Pancreas (tissue), 10 donors: ENCODE measurements around the gene MED13. TPM values are rescaled to one million over a fixed set of nuclear protein-coding genes. Genes with fewer than 3 reads are reported as not detected.
A peak's percentile ranks its signal among the peaks of the same experiment; 100 is the strongest.

Experiments used
- ATAC-seq, 4 donors: fragments of 200-7000 bp; cut with Tn5 transposase; one replicate each; pipeline versions ENCODE4 v1.8.0 to v1.9.1; 2020; ENCODE audit warnings: mild to moderate bottlenecking in 4 of 4, moderate library complexity in 4 of 4
- DNase-seq, 6 donors: peaks; one replicate each; pipeline ENCODE4 v3.0.0-alpha.2; 2020
- FAIRE-seq: peaks from 2 replicates; lab custom pipeline; 2012; peaks lifted over from hg19 to GRCh38; lab: Jason Lieb, UNC
- H3K27ac ChIP-seq, 4 donors: fragments of 200-600 bp; sonication (generic); 1 replicate in 3 of 4; 2 replicates in 1 of 4; pipeline versions ENCODE4 v1.5.0 to v1.8.0; 2020
- H3K27me3 ChIP-seq, 4 donors: fragments of 200-600 bp; one replicate each; pipeline ENCODE4 v1.8.0; 2021
- H3K36me3 ChIP-seq, 3 donors: fragments of 200-600 bp; sonication (generic) in 1 of 3; one replicate each; pipeline versions ENCODE4 v1.5.0 to v1.8.0; 2020 to 2021
- H3K4me1 ChIP-seq, 3 donors: fragments of 200-600 bp; one replicate each; pipeline ENCODE4 v1.8.0; 2021
- H3K4me3 ChIP-seq, 4 donors: fragments of 200-600 bp; sonication (generic) in 2 of 4; one replicate each; pipeline versions ENCODE4 v1.5.0 to v1.8.0; 2020 to 2021
- H3K9me3 ChIP-seq, 4 donors: fragments of 200-600 bp; one replicate each; pipeline ENCODE4 v1.8.0; 2021
- WGBS, 2 donors: extraction: QIAGEN DNeasy Blood & Tissue Kit; methylation state at CpG; one replicate each; pipeline ENCODE4 v1.1.7; 2013; 5-methylcytosine and 5-hydroxymethylcytosine counted together
- intact Hi-C, 3 donors: fragments of 100-400 bp; cut with DNase I; formaldehyde crosslinking; loops; one replicate each; pipeline versions ENCODE4 v1.11.1 to v1.14.2; 2022
- polyA plus RNA-seq, 2 donors: library from polyadenylated mRNA; stranded (reverse); fragments of 200-250 nt; gene quantifications; one replicate each; pipeline ENCODE4 v1.2.3, GENCODE V29; 2013
- total RNA-seq, 6 donors: library from RNA; stranded (reverse); fragmentation: NEBNext Ultra II Directional in 4 of 6; extraction: Animal tissue kit (Norgen Biotek cat#: 25700) in 4 of 6; gene quantifications; one replicate each; pipeline versions ENCODE4 v1.2.1 to v1.2.4, GENCODE V29; 2021 to 2023
- TF ChIP-seq, protein P1 (sequence below), 4 donors: fragments of 200-600 bp; sonication (generic) in 3 of 4; IDR thresholded peaks; one replicate each; pipeline versions ENCODE4 v1.5.0 to v1.8.0; 2021; ENCODE audit warnings: antibody characterized with exemption in 4 of 4
- donor health status: healthy with polysubstance abuse.
- donor health status: DM: no; HTN: no; CAD: no; lungs with moderate emphysema.
- donor health status: DM: no; HTN: no; CAD: no.
- donor health status: control.
- donor health status: control.
- donor health status: Bipolar disorder and iron deficiency.
- donor health status: DM: yes; HTN: yes; CAD: no.
- donor health status: DM: no; HTN: no; CAD: no.
- donor health status: DM: no; HTN: no; CAD: no.
- donor health status: DM: yes; HTN: yes; CAD: no.

MED13 gene
- total and polyA plus RNA-seq, 8 donors = 5.0 to 39.8 (median 27.6) TPM

DNA sequence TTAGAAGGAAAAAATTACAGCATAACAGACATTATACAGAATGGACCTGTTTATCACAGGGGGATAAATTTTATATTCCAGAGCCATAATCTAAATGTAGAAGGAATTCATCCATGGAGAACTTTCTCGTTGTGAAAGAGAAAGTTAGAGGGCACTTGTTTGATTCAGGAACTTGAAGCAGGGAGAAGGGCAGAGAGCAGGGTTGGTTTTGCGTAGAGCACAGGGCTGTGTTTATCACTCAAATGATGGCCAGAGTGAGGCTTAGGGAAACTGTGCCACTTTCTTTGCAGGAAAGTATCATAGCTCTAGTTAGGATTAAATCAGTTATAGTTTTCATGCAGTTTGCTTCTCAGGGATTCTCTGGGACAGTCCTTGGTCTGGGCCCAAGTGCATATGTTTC, 29.1 kb upstream of the MED13 start:
- TF ChIP-seq, protein P1, sequence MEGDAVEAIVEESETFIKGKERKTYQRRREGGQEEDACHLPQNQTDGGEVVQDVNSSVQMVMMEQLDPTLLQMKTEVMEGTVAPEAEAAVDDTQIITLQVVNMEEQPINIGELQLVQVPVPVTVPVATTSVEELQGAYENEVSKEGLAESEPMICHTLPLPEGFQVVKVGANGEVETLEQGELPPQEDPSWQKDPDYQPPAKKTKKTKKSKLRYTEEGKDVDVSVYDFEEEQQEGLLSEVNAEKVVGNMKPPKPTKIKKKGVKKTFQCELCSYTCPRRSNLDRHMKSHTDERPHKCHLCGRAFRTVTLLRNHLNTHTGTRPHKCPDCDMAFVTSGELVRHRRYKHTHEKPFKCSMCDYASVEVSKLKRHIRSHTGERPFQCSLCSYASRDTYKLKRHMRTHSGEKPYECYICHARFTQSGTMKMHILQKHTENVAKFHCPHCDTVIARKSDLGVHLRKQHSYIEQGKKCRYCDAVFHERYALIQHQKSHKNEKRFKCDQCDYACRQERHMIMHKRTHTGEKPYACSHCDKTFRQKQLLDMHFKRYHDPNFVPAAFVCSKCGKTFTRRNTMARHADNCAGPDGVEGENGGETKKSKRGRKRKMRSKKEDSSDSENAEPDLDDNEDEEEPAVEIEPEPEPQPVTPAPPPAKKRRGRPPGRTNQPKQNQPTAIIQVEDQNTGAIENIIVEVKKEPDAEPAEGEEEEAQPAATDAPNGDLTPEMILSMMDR (IDR thresholded peaks at IDR 0.05) = no peak
- FAIRE-seq = no peak
- H3K9me3 ChIP-seq = no peaks in the 10 kb centered on the region
- H3K27ac ChIP-seq = no peak overlapping the region
- ATAC-seq = peak in 1 of 4 donors; percentile 28
- 28 to 36% methylated on average over 2 of the region's 2 CpGs for whole genome bisulfite sequencing, 2 donors
- no peak for DNase-seq
- no peak overlapping the region for H3K4me3 ChIP-seq
- intact Hi-C loops = no loop called here
- H3K4me1 ChIP-seq = peaks cover 12 to 24% (median 24%) of the 10 kb centered on the region in 3 donors
- H3K36me3 ChIP-seq = no peaks in the 10 kb centered on the region
- no peaks in the 10 kb centered on the region for H3K27me3 ChIP-seq

DNA sequence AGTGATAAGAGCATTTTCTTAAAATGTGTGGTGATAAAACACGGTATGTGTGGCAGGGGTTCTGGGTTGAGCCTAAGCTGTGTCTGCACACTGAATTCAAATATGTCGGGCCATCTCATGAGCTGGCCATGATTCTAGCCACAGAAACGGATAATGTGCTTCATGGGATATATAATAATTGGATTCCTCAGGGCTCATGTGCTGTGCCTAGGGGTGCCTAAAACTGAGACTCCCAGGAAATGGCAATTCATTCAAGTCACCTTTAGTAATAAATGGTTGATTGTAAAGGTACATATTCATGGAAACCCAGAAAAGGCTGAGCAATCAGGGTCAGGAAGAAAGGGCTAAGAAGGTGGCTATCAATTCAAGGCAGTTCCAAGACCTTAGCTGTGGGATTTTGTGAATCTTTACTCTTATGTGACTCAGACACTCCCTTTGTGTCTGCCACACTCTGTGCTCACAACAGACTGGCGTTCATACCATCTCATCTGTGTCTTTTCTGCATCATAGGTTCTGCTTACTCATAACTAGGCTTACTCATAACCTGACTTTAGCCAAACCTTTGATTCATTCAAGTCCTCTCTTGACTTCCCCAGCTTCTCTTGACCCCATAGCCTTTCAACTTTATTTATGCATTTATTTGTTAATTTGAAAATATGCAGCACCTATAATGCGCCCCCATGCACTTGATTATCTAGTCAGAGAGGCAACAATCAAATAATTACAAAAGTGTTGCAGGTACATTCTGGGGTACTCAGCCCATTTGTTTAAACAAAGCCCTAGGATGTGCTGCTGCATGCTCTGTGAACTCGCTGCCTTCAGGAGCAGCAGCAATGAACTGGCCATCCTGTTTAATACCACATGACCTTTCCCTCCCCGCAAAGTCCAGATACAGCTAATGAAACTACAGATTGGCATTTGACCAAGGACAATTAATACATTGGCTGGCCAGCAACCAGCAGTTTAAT, 28.4 kb upstream of the MED13 start:
- FAIRE-seq = no peak
- ATAC-seq = peak in 2 of 4 donors; percentile 29 to 41
- Histone ChIP-seq H3K9me3 (no peaks in the 10 kb centered on the region), H3K27ac (no peak overlapping the region), H3K36me3 (no peaks in the 10 kb centered on the region), H3K4me1 (peaks cover 12 to 25% (median 24%) of the 10 kb centered on the region in 3 donors), H3K27me3 (no peaks in the 10 kb centered on the region), H3K4me3 (no peak overlapping the region)
- 62 to 63% methylated on average over 7 of the region's 7 CpGs for WGBS, 2 donors
- intact Hi-C loops = no loop called here
- no peak for DNase-seq
- TF ChIP-seq, protein P1 (IDR thresholded peaks at IDR 0.05) = no peak

DNA sequence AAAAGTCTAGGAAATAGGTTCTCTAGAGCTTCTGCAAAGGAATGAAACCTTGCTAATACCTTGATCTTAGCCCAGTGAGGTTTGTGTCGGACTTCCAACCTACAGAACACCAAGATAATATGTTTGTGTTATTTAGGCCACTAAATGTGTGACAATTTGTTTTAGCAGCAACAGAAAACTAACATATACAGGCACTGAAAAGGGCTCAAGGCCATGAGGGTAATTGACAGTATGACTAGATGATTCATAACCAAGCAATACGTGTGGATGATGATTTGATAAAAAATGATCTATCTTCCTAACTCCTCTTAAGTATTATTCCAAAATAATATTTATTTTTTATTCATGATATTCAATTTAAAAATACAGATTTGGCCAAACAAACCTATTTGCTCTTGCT, 27.7 kb upstream of the MED13 start:
- Histone ChIP-seq H3K36me3 (no peaks in the 10 kb centered on the region), H3K4me3 (no peak overlapping the region), H3K27ac (no peak overlapping the region), H3K9me3 (no peaks in the 10 kb centered on the region), H3K27me3 (no peaks in the 10 kb centered on the region), H3K4me1 (peaks cover 12 to 25% (median 24%) of the 10 kb centered on the region in 3 donors)
- FAIRE-seq (no peak), ATAC-seq (no peak), DNase-seq (no peak)
- WGBS, 2 donors = 55 to 63% methylated on average over 2 of the region's 2 CpGs
- intact Hi-C loops = no loop called here
- TF ChIP-seq, protein P1 (IDR thresholded peaks at IDR 0.05) = no peak

DNA sequence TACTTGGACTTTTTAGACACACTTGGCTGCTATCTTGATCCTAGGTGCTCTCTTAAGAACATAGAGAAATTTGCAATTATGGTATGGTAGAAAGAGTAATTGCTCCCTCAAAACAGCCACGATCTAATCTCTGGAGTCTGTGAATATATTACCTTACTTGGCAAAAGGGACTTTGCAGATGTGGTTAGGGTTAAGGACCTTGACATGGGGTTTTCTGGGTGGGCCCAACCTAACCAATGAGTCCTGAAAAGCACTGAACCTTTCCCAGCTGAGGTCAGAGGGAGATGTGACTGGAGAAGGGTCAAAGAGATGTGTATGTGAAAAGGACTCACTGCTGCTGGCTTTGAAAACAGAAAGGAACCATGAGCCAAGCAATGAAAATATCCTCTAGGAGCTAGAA, 26.7 kb upstream of the MED13 start:
- Histone ChIP-seq H3K9me3 (no peaks in the 10 kb centered on the region), H3K4me1 (peaks cover 12 to 25% (median 24%) of the 10 kb centered on the region in 3 donors), H3K4me3 (no peak overlapping the region), H3K27ac (no peak overlapping the region), H3K27me3 (no peaks in the 10 kb centered on the region), H3K36me3 (no peaks in the 10 kb centered on the region)
- TF ChIP-seq, protein P1 (IDR thresholded peaks at IDR 0.05) = no peak
- ATAC-seq = no peak
- 16 to 27% methylated on average over 1 of the region's 1 CpG for WGBS, 2 donors
- DNase-seq = no peak
- FAIRE-seq = no peak
- intact Hi-C loops = no loop called here

DNA sequence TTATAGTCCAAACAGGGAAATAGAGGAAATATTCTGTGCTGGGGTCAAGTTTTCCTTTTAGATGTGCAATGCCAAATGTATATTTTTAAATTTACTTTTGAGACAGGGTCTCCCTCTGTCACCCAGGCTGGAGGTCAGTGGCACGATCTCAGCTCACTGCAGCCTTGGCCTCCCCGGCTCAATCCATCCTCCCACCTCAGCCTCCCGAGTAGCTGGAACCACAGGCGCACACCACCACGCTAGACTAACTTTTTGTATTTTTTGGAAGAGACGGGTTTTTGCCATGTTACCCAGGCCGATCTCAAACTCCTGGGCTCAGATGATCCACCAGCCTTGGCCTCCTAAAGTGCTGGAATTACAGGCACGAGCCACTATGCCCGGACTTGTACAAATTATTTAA, 25.8 kb upstream of the MED13 start:
- H3K27ac ChIP-seq = peak overlapping the region in 1 of 4 donors; percentile 4
- H3K4me1 ChIP-seq = peaks cover 12 to 25% (median 24%) of the 10 kb centered on the region in 3 donors
- intact Hi-C loops = no loop called here
- no peak for FAIRE-seq
- no peak for ATAC-seq
- 88 to 89% methylated on average over 9 of the region's 9 CpGs for WGBS, 2 donors
- no peaks in the 10 kb centered on the region for H3K9me3 ChIP-seq
- TF ChIP-seq, protein P1 (IDR thresholded peaks at IDR 0.05) = no peak
- H3K27me3 ChIP-seq = no peaks in the 10 kb centered on the region
- H3K36me3 ChIP-seq = no peaks in the 10 kb centered on the region
- H3K4me3 ChIP-seq = no peak overlapping the region
- DNase-seq = no peak
